T-cell (primary cell): ENCODE data around the gene SEC14L3. TPM values are rescaled to one million over a fixed set of nuclear protein-coding genes. Genes with fewer than 3 reads are reported as not detected.

Experiments used
- ATAC-seq, 4 experiments: fragments of 200-7000 bp in 3 of 4; fragments of 150-1000 bp in 1 of 4; cut with Tn5 transposase; replicated peaks in 1 of 4; 1 replicate in 3 of 4; 2 replicates in 1 of 4; pipeline ENCODE4 v1.10.0; 2021; ENCODE audit warnings: moderate library complexity in 3 of 4, mild to moderate bottlenecking in 2 of 4, moderate number of reproducible peaks in 1 of 4
- CTCF ChIA-PET, 2 donors: fragments of 300-600 bp; sonication (Branson Sonifier 250); formaldehyde crosslinking; loops; one replicate each; lab custom pipeline; 2022; ENCODE audit warnings: antibody characterized with exemption in 2 of 2; lab: Charles Lee
- POLR2A ChIA-PET, 2 donors: fragments of 300-600 bp; sonication (Branson Sonifier 250); formaldehyde crosslinking; loops; one replicate each; lab custom pipeline; 2022; ENCODE audit warnings: antibody characterized with exemption in 2 of 2; lab: Charles Lee
- DNase-seq, 35 experiments: peaks; one replicate each; pipeline versions ENCODE4 v3.0.0 to v3.0.0-alpha.2; 2013 to 2023
- H3K27ac ChIP-seq: one replicate; pipeline ENCODE4 v1.5.1; 2013; ENCODE audit warnings: low read length
- H3K27me3 ChIP-seq, 2 experiments: replicated peaks in 1 of 2; 1 replicate in 1 of 2; 2 replicates in 1 of 2; pipeline versions ENCODE4 v1.6.1 to v1.7.0; 2013; ENCODE audit warnings: low read length in 1 of 2, mixed read lengths in 1 of 2; ENCODE audit not compliant: control insufficient read depth in 2 of 2, insufficient read depth in 2 of 2; ENCODE audit errors: extremely low read depth in 1 of 2
- H3K36me3 ChIP-seq, 2 donors: 1 replicate in 1 of 2; 2 replicates in 1 of 2; pipeline versions ENCODE4 v1.6.1 to v1.7.0; 2013; ENCODE audit warnings: low read length in 1 of 2; ENCODE audit not compliant: control insufficient read depth in 2 of 2, insufficient read depth in 1 of 2; ENCODE audit errors: extremely low read depth in 1 of 2
- H3K4me1 ChIP-seq, 2 experiments: 1 replicate in 1 of 2; 2 replicates in 1 of 2; pipeline versions ENCODE4 v1.6.1 to v1.7.0; 2013; ENCODE audit warnings: low read length in 2 of 2, mixed read lengths in 1 of 2; ENCODE audit not compliant: insufficient read depth in 2 of 2, control insufficient read depth in 1 of 2; ENCODE audit errors: extremely low read depth in 1 of 2
- H3K4me3 ChIP-seq, 2 donors: 1 replicate in 1 of 2; 2 replicates in 1 of 2; pipeline versions ENCODE4 v1.5.1 to v1.7.0; 2013; ENCODE audit warnings: mild to moderate bottlenecking in 2 of 2, low read length in 1 of 2, moderate library complexity in 1 of 2; ENCODE audit not compliant: control insufficient read depth in 1 of 2; ENCODE audit errors: extremely low read depth in 1 of 2
- H3K9me3 ChIP-seq: 2 replicates; pipeline ENCODE4 v1.7.0; 2013
- H3K27ac Mint-ChIP-seq, 2 donors: one replicate each; pipeline ENCODE4 v1.8.0; 2020 to 2021; ENCODE audit warnings: mild to moderate bottlenecking in 2 of 2, mixed read lengths in 2 of 2
- H3K27me3 Mint-ChIP-seq, 2 donors: one replicate each; pipeline ENCODE4 v1.8.0; 2021 to 2022; ENCODE audit warnings: mixed read lengths in 2 of 2
- H3K36me3 Mint-ChIP-seq: one replicate; pipeline ENCODE4 v1.8.0; 2021; ENCODE audit warnings: mixed read lengths
- H3K4me1 Mint-ChIP-seq, 3 donors: one replicate each; pipeline ENCODE4 v1.8.0; 2020 to 2022; ENCODE audit warnings: mixed read lengths in 3 of 3, mild to moderate bottlenecking in 1 of 3
- H3K4me3 Mint-ChIP-seq, 3 donors: one replicate each; pipeline ENCODE4 v1.8.0; 2020 to 2022; ENCODE audit warnings: mild to moderate bottlenecking in 3 of 3, mixed read lengths in 3 of 3, moderate library complexity in 3 of 3
- H3K9me3 Mint-ChIP-seq, 3 donors: one replicate each; pipeline ENCODE4 v1.8.0; 2020 to 2022; ENCODE audit warnings: mixed read lengths in 3 of 3
- WGBS: methylation state at CpG from one replicate; pipeline ENCODE4 v1.1.5; 2013; ENCODE audit warnings: missing lambda C conversion rate; ENCODE audit not compliant: insufficient coverage; 5-methylcytosine and 5-hydroxymethylcytosine counted together
- total RNA-seq, 35 experiments: library from RNA in 6 of 35; stranded (reverse) in 6 of 35; fragments of 120-200 nt in 1 of 35; gene quantifications; one replicate each; pipeline versions ENCODE4 v1.2.1 to v1.2.4 and lab custom pipeline; 2013 to 2026

The SEC14L3 gene
- total RNA-seq, 5 donors from 2014 or later (not counting 1 experiment from before 2014, with no cell fraction given) = not detected

- no peaks in the 10 kb centered on the region for H3K36me3 ChIP-seq
- H3K27ac ChIP-seq = no peak overlapping the region
- Mint-ChIP-seq H3K4me3 (no peak overlapping the region), H3K36me3 (no peaks in the 10 kb centered on the region), H3K9me3 (no peaks in the 10 kb centered on the region), H3K4me1 (no peaks in the 10 kb centered on the region), H3K27me3 (peaks cover 4 to 9% of the 10 kb centered on the region in 2 donors), H3K27ac (no peak overlapping the region)
- ATAC-seq = no peak
- POLR2A ChIA-PET = no interaction called here
- WGBS = 78% methylated on average over 4 of the region's 7 CpGs
- no peaks in the 10 kb centered on the region for H3K4me1 ChIP-seq
- H3K9me3 ChIP-seq = no peaks in the 10 kb centered on the region
- peaks cover 2 to 13% of the 10 kb centered on the region in 2 experiments for H3K27me3 ChIP-seq
- H3K4me3 ChIP-seq = no peak overlapping the region
- DNase-seq = no peak
- CTCF ChIA-PET = no interaction called here
These were observed 40.1 kb upstream of the SEC14L3 start for GRCh38 chr22:30511911-30512310.

- DNase-seq (no peak), ATAC-seq (no peak)
- Mint-ChIP-seq H3K27ac (no peak overlapping the region), H3K27me3 (peaks cover 8 to 15% of the 10 kb centered on the region in 2 donors), H3K4me1 (no peaks in the 10 kb centered on the region), H3K9me3 (no peaks in the 10 kb centered on the region), H3K36me3 (no peaks in the 10 kb centered on the region), H3K4me3 (no peak overlapping the region)
- peaks cover 2 to 21% of the 10 kb centered on the region in 2 experiments for H3K27me3 ChIP-seq
- H3K9me3 ChIP-seq = no peaks in the 10 kb centered on the region
- ChIA-PET CTCF (no interaction called here), POLR2A (no interaction called here)
- H3K4me1 ChIP-seq = no peaks in the 10 kb centered on the region
- H3K36me3 ChIP-seq = no peaks in the 10 kb centered on the region
- no peak overlapping the region for H3K27ac ChIP-seq
- 98% methylated on average over 7 of the region's 9 CpGs for WGBS
- H3K4me3 ChIP-seq = no peak overlapping the region
These were observed 39.3 kb upstream of the SEC14L3 start for GRCh38 chr22:30511109-30511508.

GRCh38 chr22:30508216-30508615 lies 36.4 kb upstream of the SEC14L3 start:
- no peak overlapping the region for H3K4me3 Mint-ChIP-seq
- ATAC-seq (no peak), DNase-seq (no peak)
- WGBS = no CpG with 5 or more reads among the region's 5 CpGs
- H3K4me3 ChIP-seq = no peak overlapping the region
- peaks cover 0 to 1% (median 0%) of the 10 kb centered on the region in 3 donors for H3K4me1 Mint-ChIP-seq
- H3K27ac Mint-ChIP-seq = no peak overlapping the region
- ChIA-PET CTCF (interaction anchor here in 1 of 2 donors (0.5 kb wide), 1 partner anchor 571 kb away, joined by 3 read pairs; no protein-coding TSS in a partner anchor), POLR2A (no interaction called here)
- H3K36me3 Mint-ChIP-seq = no peaks in the 10 kb centered on the region
- H3K27ac ChIP-seq = no peak overlapping the region
- peaks cover 22 to 36% of the 10 kb centered on the region in 2 donors for H3K27me3 Mint-ChIP-seq
- H3K4me1 ChIP-seq = peaks cover 0 to 4% of the 10 kb centered on the region in 2 experiments
- H3K36me3 ChIP-seq = no peaks in the 10 kb centered on the region
- H3K27me3 ChIP-seq = peaks cover 2 to 48% of the 10 kb centered on the region in 2 experiments
- H3K9me3 Mint-ChIP-seq = no peaks in the 10 kb centered on the region
- H3K9me3 ChIP-seq = no peaks in the 10 kb centered on the region

GRCh38 chr22:30507670-30508069 lies 35.9 kb upstream of the SEC14L3 start:
- H3K4me3 Mint-ChIP-seq = no peak overlapping the region
- H3K36me3 Mint-ChIP-seq = no peaks in the 10 kb centered on the region
- H3K27ac Mint-ChIP-seq = no peak overlapping the region
- H3K27ac ChIP-seq = no peak overlapping the region
- no peaks in the 10 kb centered on the region for H3K9me3 ChIP-seq
- DNase-seq = no peak
- no peak overlapping the region for H3K4me3 ChIP-seq
- H3K36me3 ChIP-seq = no peaks in the 10 kb centered on the region
- H3K4me1 ChIP-seq = peaks cover 0 to 4% of the 10 kb centered on the region in 2 experiments
- 80% methylated on average over 1 of the region's 4 CpGs for WGBS
- CTCF ChIA-PET = interaction anchor here in 1 of 2 donors (0.5 kb wide), 1 partner anchor 570 kb away, joined by 3 read pairs; no protein-coding TSS in a partner anchor
- peaks cover 2 to 53% of the 10 kb centered on the region in 2 experiments for H3K27me3 ChIP-seq
- H3K4me1 Mint-ChIP-seq = peaks cover 0 to 1% (median 0%) of the 10 kb centered on the region in 3 donors
- no peaks in the 10 kb centered on the region for H3K9me3 Mint-ChIP-seq
- peaks cover 22 to 41% of the 10 kb centered on the region in 2 donors for H3K27me3 Mint-ChIP-seq
- ATAC-seq = no peak
- POLR2A ChIA-PET = no interaction called here

DNA sequence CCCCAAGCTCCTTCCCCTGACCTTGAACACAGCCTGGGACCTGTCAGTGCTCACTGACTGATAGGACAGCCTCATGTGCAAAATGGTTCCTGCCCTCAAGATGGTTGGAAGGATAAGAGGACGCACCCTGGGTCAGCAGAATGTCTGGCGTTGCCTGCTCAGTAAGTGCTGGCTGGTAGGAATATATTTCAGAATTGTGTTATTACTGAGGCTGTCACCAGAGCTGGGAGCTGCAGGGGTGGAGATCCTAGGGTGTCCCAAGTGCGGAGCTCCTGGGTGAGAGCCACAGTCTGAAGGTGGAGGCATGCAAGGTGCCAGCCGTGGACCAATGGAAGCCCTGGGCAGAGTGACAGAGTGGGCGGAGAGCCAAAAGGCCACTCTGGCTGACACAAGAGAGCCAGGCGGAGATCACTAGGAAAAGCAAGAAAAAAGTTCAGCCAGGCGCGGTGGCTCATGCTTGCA lies 34.7 kb upstream of the SEC14L3 start:
- Histone ChIP-seq H3K4me3 (no peak overlapping the region), H3K36me3 (no peaks in the 10 kb centered on the region), H3K9me3 (no peaks in the 10 kb centered on the region), H3K27me3 (peaks cover 2 to 63% of the 10 kb centered on the region in 2 experiments), H3K27ac (no peak overlapping the region), H3K4me1 (peaks cover 0 to 4% of the 10 kb centered on the region in 2 experiments)
- Mint-ChIP-seq H3K9me3 (no peaks in the 10 kb centered on the region), H3K4me3 (no peak overlapping the region), H3K27ac (no peak overlapping the region), H3K4me1 (peaks cover 0 to 1% (median 0%) of the 10 kb centered on the region in 3 donors), H3K27me3 (peaks cover 22 to 49% of the 10 kb centered on the region in 2 donors), H3K36me3 (no peaks in the 10 kb centered on the region)
- CTCF ChIA-PET = no interaction called here
- 92% methylated on average over 8 of the region's 8 CpGs for WGBS
- DNase-seq (no peak), ATAC-seq (no peak)
- POLR2A ChIA-PET = no interaction called here

DNA sequence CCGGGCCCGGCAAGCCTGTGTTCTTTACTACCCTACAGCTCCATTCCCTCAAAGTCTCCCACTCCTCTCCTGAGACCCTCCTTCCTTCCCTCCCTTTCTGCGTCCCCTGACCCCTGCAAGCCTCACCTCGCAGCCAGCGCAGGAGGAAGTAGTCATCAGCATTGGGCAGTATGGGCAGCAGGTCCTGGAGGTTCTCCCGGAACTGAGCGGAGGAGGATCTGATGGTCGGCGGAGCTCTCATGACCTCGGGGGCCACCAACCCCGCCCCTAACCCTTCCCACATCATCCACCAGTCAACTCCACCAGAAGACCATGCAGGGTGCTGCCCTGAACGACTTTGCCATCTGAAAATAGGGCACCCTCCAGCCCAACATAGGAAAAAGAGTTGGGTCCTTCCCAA lies 31.7 kb upstream of the SEC14L3 start:
- H3K27ac ChIP-seq = no peak overlapping the region
- peaks cover 0 to 4% of the 10 kb centered on the region in 2 experiments for H3K4me1 ChIP-seq
- H3K9me3 ChIP-seq = no peaks in the 10 kb centered on the region
- DNase-seq = no peak
- Mint-ChIP-seq H3K27ac (no peak overlapping the region), H3K4me1 (peaks cover 0 to 1% (median 0%) of the 10 kb centered on the region in 3 donors), H3K4me3 (no peak overlapping the region), H3K27me3 (peaks cover 18 to 51% of the 10 kb centered on the region in 2 donors), H3K36me3 (no peaks in the 10 kb centered on the region), H3K9me3 (no peaks in the 10 kb centered on the region)
- no peaks in the 10 kb centered on the region for H3K36me3 ChIP-seq
- ChIA-PET CTCF (no interaction called here), POLR2A (interaction anchor here in 1 of 2 donors (0.6 kb wide), 1 partner anchor 11 kb away, joined by 3 read pairs; no protein-coding TSS in a partner anchor)
- WGBS = 83% methylated on average over 9 of the region's 12 CpGs
- H3K27me3 ChIP-seq = peaks cover 2 to 72% of the 10 kb centered on the region in 2 experiments
- no peak for ATAC-seq
- no peak overlapping the region for H3K4me3 ChIP-seq
